ENCODE data around the gene DIPK1B.

DNA sequence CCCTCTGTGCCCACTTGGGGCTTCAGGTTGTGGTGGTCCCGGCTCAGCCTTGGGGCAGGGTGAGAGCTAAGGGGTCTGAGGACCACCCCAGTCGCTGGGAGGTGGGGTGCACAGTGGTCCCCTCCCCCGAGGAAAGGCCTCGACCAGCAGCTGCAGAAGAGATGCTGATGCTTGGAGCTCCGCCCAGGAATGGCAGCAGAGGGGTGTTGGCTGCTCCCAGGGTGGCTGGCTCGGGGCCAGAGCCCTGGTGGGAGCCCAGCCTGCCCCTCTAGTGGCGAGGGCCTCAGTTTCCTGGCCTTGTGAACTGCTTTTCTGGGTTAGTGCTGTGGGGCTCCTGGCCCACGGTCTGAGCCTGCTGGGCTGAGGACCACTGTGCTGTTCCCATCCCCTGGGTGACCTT, 1.2 kb downstream of the DIPK1B start:
- TF ChIP-seq, protein P1, sequence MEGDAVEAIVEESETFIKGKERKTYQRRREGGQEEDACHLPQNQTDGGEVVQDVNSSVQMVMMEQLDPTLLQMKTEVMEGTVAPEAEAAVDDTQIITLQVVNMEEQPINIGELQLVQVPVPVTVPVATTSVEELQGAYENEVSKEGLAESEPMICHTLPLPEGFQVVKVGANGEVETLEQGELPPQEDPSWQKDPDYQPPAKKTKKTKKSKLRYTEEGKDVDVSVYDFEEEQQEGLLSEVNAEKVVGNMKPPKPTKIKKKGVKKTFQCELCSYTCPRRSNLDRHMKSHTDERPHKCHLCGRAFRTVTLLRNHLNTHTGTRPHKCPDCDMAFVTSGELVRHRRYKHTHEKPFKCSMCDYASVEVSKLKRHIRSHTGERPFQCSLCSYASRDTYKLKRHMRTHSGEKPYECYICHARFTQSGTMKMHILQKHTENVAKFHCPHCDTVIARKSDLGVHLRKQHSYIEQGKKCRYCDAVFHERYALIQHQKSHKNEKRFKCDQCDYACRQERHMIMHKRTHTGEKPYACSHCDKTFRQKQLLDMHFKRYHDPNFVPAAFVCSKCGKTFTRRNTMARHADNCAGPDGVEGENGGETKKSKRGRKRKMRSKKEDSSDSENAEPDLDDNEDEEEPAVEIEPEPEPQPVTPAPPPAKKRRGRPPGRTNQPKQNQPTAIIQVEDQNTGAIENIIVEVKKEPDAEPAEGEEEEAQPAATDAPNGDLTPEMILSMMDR (conservative IDR thresholded peaks at IDR 0.05), result no peak
- TF ChIP-seq ZFX (IDR thresholded peaks at IDR 0.05), result no peak
